Fibroblast of lung (primary cell): Measurements from ENCODE around the gene KBTBD13. TPM values are rescaled to one million over a fixed set of nuclear protein-coding genes. Genes with fewer than 3 reads are reported as not detected.
A peak's percentile ranks its signal among the peaks of the same experiment; 100 is the strongest.
"Not testable (repeated sequence)": the region's sequence is repeated elsewhere in the genome, so short reads cannot be mapped to it uniquely, and the experiment has no call there.

ENCODE experiments used
- DNase-seq, 2 donors: peaks; one replicate each; pipeline versions ENCODE4 v3.0.0 to v3.0.0-alpha.2; 2010; ENCODE audit warnings: low read depth in 2 of 2
- H2AFZ ChIP-seq: 2 replicates; pipeline ENCODE4 v1.5.1; 2012; ENCODE audit warnings: low read length, control low read depth, inconsistent platforms
- H3K27ac ChIP-seq: 2 replicates; pipeline ENCODE4 v1.5.1; 2011; ENCODE audit warnings: low read length, control low read depth; ENCODE audit not compliant: insufficient read depth
- H3K27me3 ChIP-seq: 2 replicates; pipeline ENCODE4 v1.5.1; 2011; ENCODE audit warnings: mild to moderate bottlenecking, low read length; ENCODE audit not compliant: control insufficient read depth, insufficient read depth
- H3K36me3 ChIP-seq: 2 replicates; pipeline ENCODE4 v1.5.1; 2011; ENCODE audit warnings: low read length; ENCODE audit not compliant: control insufficient read depth, insufficient read depth
- H3K4me1 ChIP-seq: 2 replicates; pipeline ENCODE4 v1.5.1; 2011; ENCODE audit warnings: low read length; ENCODE audit not compliant: control insufficient read depth, insufficient read depth; ENCODE audit errors: extremely low read depth
- H3K4me2 ChIP-seq: 2 replicates; pipeline ENCODE4 v1.5.1; 2011; ENCODE audit warnings: low read length, control low read depth; ENCODE audit not compliant: insufficient read depth; ENCODE audit errors: extremely low read depth
- H3K4me3 ChIP-seq, 4 experiments: fragments of 200-600 bp in 1 of 4; sonication (generic) in 1 of 4; replicated peaks in 1 of 4; 2 replicates each; pipeline ENCODE4 v1.5.1; 2011 to 2016; ENCODE audit warnings: low read length in 4 of 4, low read depth in 3 of 4, mild to moderate bottlenecking in 3 of 4, control low read depth in 2 of 4, inconsistent platforms in 1 of 4, mixed read lengths in 1 of 4; ENCODE audit not compliant: insufficient read depth in 1 of 4; ENCODE audit errors: control extremely low read depth in 1 of 4
- H3K79me2 ChIP-seq: 2 replicates; pipeline ENCODE4 v1.5.1; 2012; ENCODE audit warnings: mild to moderate bottlenecking, low read length, inconsistent platforms; ENCODE audit not compliant: control insufficient read depth, insufficient read depth
- H3K9ac ChIP-seq: 2 replicates; pipeline ENCODE4 v1.5.1; 2011; ENCODE audit warnings: mild to moderate bottlenecking, low read length, control low read depth; ENCODE audit not compliant: insufficient read depth
- H3K9me3 ChIP-seq: 2 replicates; pipeline ENCODE4 v1.5.1; 2012; ENCODE audit warnings: low read depth, low read length; ENCODE audit not compliant: control insufficient read depth, insufficient read depth
- H4K20me1 ChIP-seq: 2 replicates; pipeline ENCODE4 v1.5.1; 2011; ENCODE audit warnings: low read length; ENCODE audit not compliant: control insufficient read depth, insufficient read depth; ENCODE audit errors: extremely low read depth
- CTCF ChIP-seq, 2 donors: IDR thresholded peaks in 1 of 2; conservative IDR thresholded peaks in 1 of 2; 1 replicate in 1 of 2; 2 replicates in 1 of 2; pipeline ENCODE4 v1.5.1; 2011 to 2012; ENCODE audit warnings: low read length in 2 of 2, control low read depth in 1 of 2, inconsistent platforms in 1 of 2, low read depth in 1 of 2, mild to moderate bottlenecking in 1 of 2
- EZH2 ChIP-seq: IDR thresholded peaks from 2 replicates; pipeline ENCODE4 v1.5.1; 2012; ENCODE audit warnings: low read length, control low read depth, mild to moderate bottlenecking; ENCODE audit errors: missing control alignments
- polyA plus RNA-seq, 2 donors: library from polyadenylated mRNA; depleted of rRNA in 1 of 2; stranded (reverse) in 1 of 2; unstranded in 1 of 2; fragments of >200 nt; gene quantifications; 2 replicates each; pipeline ENCODE4 v1.2.1, GENCODE V29; 2011 to 2012; ENCODE audit warnings: missing spikeins in 1 of 2
- total RNA-seq: library from RNA; depleted of rRNA; stranded (reverse); fragments of >200 nt; gene quantifications from 2 replicates; pipeline ENCODE4 v1.2.1, GENCODE V29; 2014

Gene KBTBD13
- total and polyA plus RNA-seq, 2 donors (not counting 1 experiment from before 2014, with no cell fraction given): 0.02 TPM; not detected in 1

GRCh38 chr15:65040461-65040860 is 36.1 kb upstream of the KBTBD13 start:
- Histone ChIP-seq H3K4me1 (peaks cover 22% of the 10 kb centered on the region), H3K79me2 (no peaks in the 10 kb centered on the region), H3K27me3 (no peaks in the 10 kb centered on the region), H3K4me3 (no peak overlapping the region), H3K9ac (no peak overlapping the region), H4K20me1 (no peaks in the 10 kb centered on the region), H2AFZ (no peak overlapping the region), H3K27ac (no peak overlapping the region), H3K9me3 (no peaks in the 10 kb centered on the region), H3K4me2 (no peak overlapping the region), H3K36me3 (no peaks in the 10 kb centered on the region)
- DNase-seq: no peak
- TF ChIP-seq CTCF (conservative IDR thresholded peaks at IDR 0.05 in 1 of 2, IDR thresholded peaks at IDR 0.05 in 1 of 2; ENCODE audit: low read depth in 1 of 2, low read length in 2 of 2) (no peak), EZH2 (no peak)

GRCh38 chr15:65041787-65042186 is 34.8 kb upstream of the KBTBD13 start:
- Histone ChIP-seq H3K9me3 (no peaks in the 10 kb centered on the region), H3K4me3 (no peak overlapping the region), H3K4me1 (peaks cover 22% of the 10 kb centered on the region), H3K36me3 (no peaks in the 10 kb centered on the region), H3K27me3 (no peaks in the 10 kb centered on the region), H3K27ac (no peak overlapping the region), H3K79me2 (no peaks in the 10 kb centered on the region), H4K20me1 (no peaks in the 10 kb centered on the region), H3K9ac (no peak overlapping the region), H2AFZ (no peak overlapping the region), H3K4me2 (no peak overlapping the region)
- TF ChIP-seq EZH2 (no peak), CTCF (conservative IDR thresholded peaks at IDR 0.05 in 1 of 2, IDR thresholded peaks at IDR 0.05 in 1 of 2; ENCODE audit: low read depth in 1 of 2, low read length in 2 of 2) (no peak)
- no peak for DNase-seq

GRCh38 chr15:65042776-65043327 is 33.7 kb upstream of the KBTBD13 start:
- H4K20me1 ChIP-seq: no peaks in the 10 kb centered on the region
- TF ChIP-seq CTCF (conservative IDR thresholded peaks at IDR 0.05 in 1 of 2, IDR thresholded peaks at IDR 0.05 in 1 of 2; ENCODE audit: low read depth in 1 of 2, low read length in 2 of 2): no peak
- TF ChIP-seq EZH2: no peak
- H3K27ac ChIP-seq: no peak overlapping the region
- no peaks in the 10 kb centered on the region for H3K79me2 ChIP-seq
- H3K4me2 ChIP-seq: no peak overlapping the region
- H3K4me3 ChIP-seq: no peak overlapping the region
- no peaks in the 10 kb centered on the region for H3K9me3 ChIP-seq
- no peaks in the 10 kb centered on the region for H3K27me3 ChIP-seq
- H2AFZ ChIP-seq: no peak overlapping the region
- peaks cover 22% of the 10 kb centered on the region for H3K4me1 ChIP-seq
- no peaks in the 10 kb centered on the region for H3K36me3 ChIP-seq
- DNase-seq: no peak
- no peak overlapping the region for H3K9ac ChIP-seq

GRCh38 chr15:65044218-65044617 is 32.3 kb upstream of the KBTBD13 start:
- not testable (repeated sequence) for H3K27ac ChIP-seq, H3K4me3 ChIP-seq, H3K9ac ChIP-seq, H3K27me3 ChIP-seq, H3K79me2 ChIP-seq, H3K36me3 ChIP-seq, H2AFZ ChIP-seq, H4K20me1 ChIP-seq, H3K9me3 ChIP-seq
- DNase-seq: peak; percentile 70 to 75
- Histone ChIP-seq H3K4me1 (peaks cover 22% of the 10 kb centered on the region), H3K4me2 (peak overlapping the region; percentile 48)
